ENCODE results near the gene BACH2. TPM values are rescaled to one million over a fixed set of nuclear protein-coding genes. Genes with fewer than 3 reads are reported as not detected.
"Not testable (repeated sequence)": the region's sequence is repeated elsewhere in the genome, so short reads cannot be mapped to it uniquely, and the experiment has no call there.

Gene BACH2
- polyA plus RNA-seq, 2 donors, result 0.24 to 0.26 TPM

- not testable (repeated sequence) for H3K27ac ChIP-seq (ENCODE audit: low read depth in 2 of 2, low read length in 1 of 2); H3K27me3 ChIP-seq (ENCODE audit: control insufficient read depth in 1 of 2, insufficient read depth in 2 of 2, low read length in 2 of 2); H3K36me3 ChIP-seq (ENCODE audit: control insufficient read depth in 2 of 2, insufficient read depth in 2 of 2, low read length in 1 of 2); H3K4me3 ChIP-seq (ENCODE audit: low read depth in 1 of 2, low read length in 2 of 2); H3K9me3 ChIP-seq (ENCODE audit: control insufficient read depth in 2 of 2, insufficient read depth in 1 of 2, low read depth in 1 of 2, low read length in 1 of 2); H3K4me1 ChIP-seq (ENCODE audit: control insufficient read depth in 2 of 2, insufficient read depth in 2 of 2, low read length in 1 of 2)
- WGBS, 2 donors, result 82 to 86% methylated on average over 8 of the region's 8 CpGs
Measured at GRCh38 chr6:89892577-89892976, 404.1 kb downstream of the BACH2 start.

DNA sequence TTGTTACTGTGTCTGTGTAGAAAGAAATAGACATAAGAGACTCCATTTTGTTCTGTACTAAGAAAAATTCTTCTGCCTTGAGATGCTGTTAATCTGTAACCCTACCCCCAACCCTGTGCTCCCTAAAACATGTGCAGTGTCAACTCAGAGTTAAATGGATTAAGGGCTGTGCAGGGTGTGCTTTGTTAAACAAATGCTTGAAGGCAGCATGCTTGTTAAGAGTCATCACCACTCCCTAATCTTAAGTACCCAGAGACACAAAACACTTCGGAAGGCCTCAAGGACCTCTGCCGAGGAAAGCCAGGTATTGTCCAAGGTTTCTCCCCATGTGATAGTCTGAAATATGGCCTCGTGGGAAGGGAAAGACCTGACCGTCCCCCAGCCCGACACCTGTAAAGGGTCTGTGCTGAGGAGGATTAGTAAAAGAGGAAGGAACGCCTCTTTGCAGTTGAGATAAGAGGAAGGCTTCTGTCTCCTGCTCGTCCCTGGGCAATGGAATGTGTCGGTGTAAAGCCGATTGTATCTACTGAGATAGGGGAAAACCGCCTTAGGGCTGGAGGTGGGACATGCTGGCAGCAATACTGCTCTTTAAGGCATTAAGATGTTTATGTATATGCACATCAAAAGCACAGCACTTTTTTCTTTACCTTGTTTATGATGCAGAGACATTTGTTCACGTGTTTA is 405.7 kb downstream of the BACH2 start:
- not testable (repeated sequence) for H3K4me3 ChIP-seq (ENCODE audit: low read depth in 1 of 2, low read length in 2 of 2); H3K4me1 ChIP-seq (ENCODE audit: control insufficient read depth in 2 of 2, insufficient read depth in 2 of 2, low read length in 1 of 2); H3K36me3 ChIP-seq (ENCODE audit: control insufficient read depth in 2 of 2, insufficient read depth in 2 of 2, low read length in 1 of 2); H3K9me3 ChIP-seq (ENCODE audit: control insufficient read depth in 2 of 2, insufficient read depth in 1 of 2, low read depth in 1 of 2, low read length in 1 of 2); H3K27ac ChIP-seq (ENCODE audit: low read depth in 2 of 2, low read length in 1 of 2); H3K27me3 ChIP-seq (ENCODE audit: control insufficient read depth in 1 of 2, insufficient read depth in 2 of 2, low read length in 2 of 2)
- WGBS, 2 donors, result 7 to 18% methylated on average over 8 to 11 of the region's 11 CpGs

GRCh38 chr6:89888871-89889270 is 407.8 kb downstream of the BACH2 start:
- H3K4me1 ChIP-seq (ENCODE audit: control insufficient read depth in 2 of 2, insufficient read depth in 2 of 2, low read length in 1 of 2), result no peaks in the 10 kb centered on the region
- no peaks in the 10 kb centered on the region for H3K36me3 ChIP-seq (ENCODE audit: control insufficient read depth in 2 of 2, insufficient read depth in 2 of 2, low read length in 1 of 2)
- peaks cover 0 to 7% of the 10 kb centered on the region in 2 donors for H3K27me3 ChIP-seq (ENCODE audit: control insufficient read depth in 1 of 2, insufficient read depth in 2 of 2, low read length in 2 of 2)
- H3K4me3 ChIP-seq (ENCODE audit: low read depth in 1 of 2, low read length in 2 of 2), result no peak overlapping the region
- H3K9me3 ChIP-seq (ENCODE audit: control insufficient read depth in 2 of 2, insufficient read depth in 1 of 2, low read depth in 1 of 2, low read length in 1 of 2), result peaks cover 0 to 2% of the 10 kb centered on the region in 2 donors
- 65 to 72% methylated on average over 3 of the region's 3 CpGs for WGBS, 2 donors
- H3K27ac ChIP-seq (ENCODE audit: low read depth in 2 of 2, low read length in 1 of 2), result no peak overlapping the region

- H3K4me1 ChIP-seq (ENCODE audit: control insufficient read depth in 2 of 2, insufficient read depth in 2 of 2, low read length in 1 of 2), result no peaks in the 10 kb centered on the region
- no peak overlapping the region for H3K27ac ChIP-seq (ENCODE audit: low read depth in 2 of 2, low read length in 1 of 2)
- H3K4me3 ChIP-seq (ENCODE audit: low read depth in 1 of 2, low read length in 2 of 2), result no peak overlapping the region
- peaks cover 0 to 7% of the 10 kb centered on the region in 2 donors for H3K27me3 ChIP-seq (ENCODE audit: control insufficient read depth in 1 of 2, insufficient read depth in 2 of 2, low read length in 2 of 2)
- 84 to 87% methylated on average over 6 to 7 of the region's 7 CpGs for WGBS, 2 donors
- H3K36me3 ChIP-seq (ENCODE audit: control insufficient read depth in 2 of 2, insufficient read depth in 2 of 2, low read length in 1 of 2), result no peaks in the 10 kb centered on the region
- H3K9me3 ChIP-seq (ENCODE audit: control insufficient read depth in 2 of 2, insufficient read depth in 1 of 2, low read depth in 1 of 2, low read length in 1 of 2), result peaks cover 0 to 2% of the 10 kb centered on the region in 2 donors
Measured at GRCh38 chr6:89888138-89888514, 408.5 kb downstream of the BACH2 start.

GRCh38 chr6:89887452-89888137 is 409.0 kb downstream of the BACH2 start:
- H3K4me3 ChIP-seq (ENCODE audit: low read depth in 1 of 2, low read length in 2 of 2), result no peak overlapping the region
- no peaks in the 10 kb centered on the region for H3K4me1 ChIP-seq (ENCODE audit: control insufficient read depth in 2 of 2, insufficient read depth in 2 of 2, low read length in 1 of 2)
- H3K27me3 ChIP-seq (ENCODE audit: control insufficient read depth in 1 of 2, insufficient read depth in 2 of 2, low read length in 2 of 2), result peaks cover 0 to 7% of the 10 kb centered on the region in 2 donors
- H3K9me3 ChIP-seq (ENCODE audit: control insufficient read depth in 2 of 2, insufficient read depth in 1 of 2, low read depth in 1 of 2, low read length in 1 of 2), result peaks cover 0 to 2% of the 10 kb centered on the region in 2 donors
- H3K27ac ChIP-seq (ENCODE audit: low read depth in 2 of 2, low read length in 1 of 2), result no peak overlapping the region
- 27 to 32% methylated on average over 39 to 43 of the region's 43 CpGs for WGBS, 2 donors
- H3K36me3 ChIP-seq (ENCODE audit: control insufficient read depth in 2 of 2, insufficient read depth in 2 of 2, low read length in 1 of 2), result no peaks in the 10 kb centered on the region

- no peaks in the 10 kb centered on the region for H3K4me1 ChIP-seq (ENCODE audit: control insufficient read depth in 2 of 2, insufficient read depth in 2 of 2, low read length in 1 of 2)
- peaks cover 0 to 7% of the 10 kb centered on the region in 2 donors for H3K27me3 ChIP-seq (ENCODE audit: control insufficient read depth in 1 of 2, insufficient read depth in 2 of 2, low read length in 2 of 2)
- peaks cover 0 to 2% of the 10 kb centered on the region in 2 donors for H3K9me3 ChIP-seq (ENCODE audit: control insufficient read depth in 2 of 2, insufficient read depth in 1 of 2, low read depth in 1 of 2, low read length in 1 of 2)
- no peaks in the 10 kb centered on the region for H3K36me3 ChIP-seq (ENCODE audit: control insufficient read depth in 2 of 2, insufficient read depth in 2 of 2, low read length in 1 of 2)
- no peak overlapping the region for H3K4me3 ChIP-seq (ENCODE audit: low read depth in 1 of 2, low read length in 2 of 2)
- no peak overlapping the region for H3K27ac ChIP-seq (ENCODE audit: low read depth in 2 of 2, low read length in 1 of 2)
- WGBS, 2 donors, result 89 to 90% methylated on average over 44 of the region's 44 CpGs
Measured at GRCh38 chr6:89886378-89887120, 410.1 kb downstream of the BACH2 start.

All from esophagus (tissue), 2 donors.